K562 (cell line): ENCODE data around the gene MRPL48. TPM values are rescaled to one million over a fixed set of nuclear protein-coding genes. Genes with fewer than 3 reads are reported as not detected.

ENCODE experiments used
- ATAC-seq: fragments of 200-7000 bp; cut with Tn5 transposase; 3 replicates; pipeline ENCODE4 v1.9.1; 2020; ENCODE audit warnings: moderate library complexity
- BruUV-seq: library from RNA; stranded (reverse); fragments of 400-500 nt; replicated peaks from 2 replicates; lab custom pipeline; 2021; lab: Mats Ljungman, UMichigan
- CTCF ChIA-PET: fragments of 300-600 bp; formaldehyde crosslinking; extraction: SDS; loops from one replicate; lab custom pipeline; 2021; ENCODE audit warnings: low intra/inter-chr PET ratio; lab: Yijun Ruan, JAX
- POLR2A ChIA-PET: fragments of 300-600, 350-650 bp; sonication (Branson Sonifier 250); formaldehyde crosslinking; extraction: SDS; loops from one replicate; lab custom pipeline; 2021; ENCODE audit warnings: antibody characterized with exemption, inconsistent platforms; lab: Yijun Ruan, JAX
- DNase-seq, 4 experiments: peaks; one replicate each; pipeline versions ENCODE4 v3.0.0 to v3.0.0-alpha.2; 2011 to 2018; ENCODE audit warnings: low spot score in 3 of 4, mixed read lengths in 3 of 4; ENCODE audit errors: extremely low read depth in 1 of 4
- FAIRE-seq: peaks from 2 replicates; lab custom pipeline; 2011; peaks lifted over from hg19 to GRCh38; lab: Jason Lieb, UNC
- H2AFZ ChIP-seq: 2 replicates; pipeline ENCODE4 v1.6.0; 2011; ENCODE audit warnings: low read depth, low read length, control low read depth, inconsistent platforms
- H3K27ac ChIP-seq: fragments of 200-600 bp; 3 replicates; pipeline ENCODE4 v1.8.0; 2011; ENCODE audit warnings: low read depth, mild to moderate bottlenecking, control low read depth, inconsistent platforms, low read length, moderate library complexity, mixed read lengths; ENCODE audit errors: extremely low read depth
- H3K27me3 ChIP-seq, 2 experiments: fragments of 300-600 bp in 1 of 2; 2 replicates in 1 of 2; 3 replicates in 1 of 2; pipeline versions ENCODE4 v1.6.0 to v1.8.0; 2011; ENCODE audit warnings: inconsistent platforms in 2 of 2, low read length in 2 of 2, mild to moderate bottlenecking in 1 of 2, mixed read lengths in 1 of 2, moderate library complexity in 1 of 2; ENCODE audit not compliant: control insufficient read depth in 2 of 2, insufficient read depth in 2 of 2
- H3K36me3 ChIP-seq: fragments of 300-600 bp; 3 replicates; pipeline ENCODE4 v1.8.0; 2011; ENCODE audit warnings: mild to moderate bottlenecking, low read length, inconsistent platforms; ENCODE audit not compliant: control insufficient read depth, insufficient read depth
- H3K4me1 ChIP-seq, 2 experiments: fragments of 200-600 bp in 1 of 2; replicated peaks in 1 of 2; 2 replicates in 1 of 2; 3 replicates in 1 of 2; pipeline versions ENCODE4 v1.5.1 to v1.8.0; 2011; ENCODE audit warnings: inconsistent platforms in 2 of 2, low read length in 2 of 2, mild to moderate bottlenecking in 1 of 2, mixed read lengths in 1 of 2, moderate library complexity in 1 of 2; ENCODE audit not compliant: control insufficient read depth in 2 of 2, insufficient read depth in 2 of 2
- H3K4me2 ChIP-seq: 2 replicates; pipeline ENCODE4 v1.6.1; 2011; ENCODE audit warnings: low read length, control low read depth, inconsistent platforms, mixed read lengths; ENCODE audit not compliant: insufficient read depth
- H3K4me3 ChIP-seq: fragments of 200-600 bp; sonication (generic), shearing (Covaris generic); 2 replicates; pipeline ENCODE4 v1.5.1; 2016; ENCODE audit warnings: control low read depth, inconsistent platforms
- H3K79me2 ChIP-seq: fragments of 200-600 bp; 3 replicates; pipeline ENCODE4 v1.8.0; 2011; ENCODE audit warnings: low read length, inconsistent platforms; ENCODE audit not compliant: control insufficient read depth, insufficient read depth
- H3K9ac ChIP-seq, 2 experiments: 2 replicates each; pipeline versions ENCODE4 v1.6.0 to v1.6.1; 2011; ENCODE audit warnings: low read depth in 2 of 2, low read length in 2 of 2, control low read depth in 1 of 2, inconsistent platforms in 1 of 2, mild to moderate bottlenecking in 1 of 2, mixed read lengths in 1 of 2; ENCODE audit not compliant: insufficient read depth in 1 of 2
- H3K9me1 ChIP-seq: one replicate; pipeline ENCODE4 v1.6.0; 2011; ENCODE audit warnings: inconsistent platforms, mild to moderate bottlenecking, low read length, moderate library complexity; ENCODE audit not compliant: control insufficient read depth, insufficient read depth
- H3K9me3 ChIP-seq: replicated peaks from 2 replicates; pipeline ENCODE4 v1.5.1; 2011; ENCODE audit warnings: low read depth, low read length, inconsistent platforms; ENCODE audit not compliant: control insufficient read depth, insufficient read depth
- H4K20me1 ChIP-seq: replicated peaks from 2 replicates; pipeline ENCODE4 v1.6.1; 2011; ENCODE audit warnings: low read length, inconsistent platforms, mixed read lengths; ENCODE audit not compliant: control insufficient read depth, insufficient read depth
- DLX4 ChIP-seq: fragments of 250-450 bp; sonication (Bioruptor Pico); IDR thresholded peaks from 2 replicates; pipeline ENCODE4 v1.6.1; 2021; ENCODE audit warnings: mild to moderate bottlenecking
- GATA2 ChIP-seq: sonication (generic); formaldehyde crosslinking; IDR thresholded peaks from 2 replicates; pipeline ENCODE4 v1.4.0; 2020; ENCODE audit warnings: mild to moderate bottlenecking, missing genetic modification reagents
- HNRNPUL1 ChIP-seq: fragments of 200-400 bp; formaldehyde crosslinking; IDR thresholded peaks from 2 replicates; pipeline ENCODE4 v1.6.1; 2017; ENCODE audit warnings: low read length
- JUND ChIP-seq, 2 experiments: IDR thresholded peaks; 2 replicates in 1 of 2; 3 replicates in 1 of 2; pipeline ENCODE4 v1.6.1; 2011; ENCODE audit warnings: borderline replicate concordance in 2 of 2, low read depth in 2 of 2, low read length in 2 of 2, improper control_type of control experiment in 1 of 2, missing biosample characterization in 1 of 2, missing genetic modification characterization in 1 of 2, missing genetic modification reagents in 1 of 2
- NR2F6 ChIP-seq: fragments of 450-650 bp; formaldehyde crosslinking; IDR thresholded peaks from 2 replicates; pipeline ENCODE4 v1.4.0; 2020; ENCODE audit warnings: mild to moderate bottlenecking
- PATZ1 ChIP-seq: fragments of 250-450 bp; sonication (Bioruptor Pico); IDR thresholded peaks from 2 replicates; pipeline ENCODE4 v1.5.0; 2020; ENCODE audit warnings: mild to moderate bottlenecking, borderline replicate concordance
- PURB ChIP-seq: sonication (generic); formaldehyde crosslinking; IDR thresholded peaks from 2 replicates; pipeline ENCODE4 v1.9.0; 2021; ENCODE audit warnings: low read depth, mild to moderate bottlenecking, missing genetic modification reagents
- TEAD1 ChIP-seq, 2 experiments: fragments of 450-650 bp in 1 of 2; sonication (generic) in 1 of 2; formaldehyde crosslinking; IDR thresholded peaks; 2 replicates each; pipeline versions ENCODE4 v1.4.0 to v1.8.0; 2020 to 2022; ENCODE audit warnings: mild to moderate bottlenecking in 2 of 2, missing genetic modification reagents in 1 of 2
- YY1 ChIP-seq, 3 experiments: IDR thresholded peaks; 2 replicates each; pipeline ENCODE4 v1.6.1; 2011; ENCODE audit warnings: low read length in 2 of 3, mild to moderate bottlenecking in 2 of 3, moderate library complexity in 2 of 3, borderline replicate concordance in 1 of 3, control low read depth in 1 of 3, low read depth in 1 of 3; ENCODE audit not compliant: insufficient read depth in 3 of 3, insufficient replicate concordance in 2 of 3, control insufficient read depth in 1 of 3, insufficient read length in 1 of 3; ENCODE audit errors: extremely low read depth in 1 of 3
- ZBTB2 ChIP-seq: fragments of 450-650 bp; IDR thresholded peaks from 2 replicates; pipeline ENCODE4 v1.6.1; 2016; ENCODE audit warnings: antibody characterized with exemption
- WGBS: fragments of 100-300 bp; shearing (Covaris generic); methylation state at CpG from one replicate; pipeline ENCODE4 v1.1.6; 2016; ENCODE audit warnings: low coverage, mixed read lengths; ENCODE audit not compliant: insufficient coverage; ENCODE audit errors: missing lambda C conversion rate; 5-methylcytosine and 5-hydroxymethylcytosine counted together
- in situ Hi-C: fragments of 300-500 bp; cut with MboI; formaldehyde crosslinking; loops from 4 replicates; pipeline ENCODE4 v1.15.0; 2018; ENCODE audit warnings: inconsistent platforms, mixed read lengths
- intact Hi-C: fragments of 100-400 bp; cut with micrococcal nuclease; formaldehyde crosslinking; loops from 2 replicates; pipeline ENCODE4 v1.14.2; 2022
- polyA plus RNA-seq, 8 experiments: library from polyadenylated mRNA; depleted of rRNA in 4 of 8; stranded (reverse) in 5 of 8; unstranded in 3 of 8; fragments of >200 nt; fragmentation: Nextera tagmentation in 2 of 8; fragmentation: Illumina TruSeq in 1 of 8; extraction: Ambion mirVana in 2 of 8; extraction: Trizol in 1 of 8; gene quantifications; 2 replicates each; pipeline versions ENCODE4 v1.2.1 to v1.2.3, GENCODE V29; 2011 to 2014; ENCODE audit warnings: inconsistent platforms in 1 of 8, missing spikeins in 1 of 8
- total RNA-seq, 7 experiments: library from RNA; depleted of rRNA in 6 of 7; stranded (reverse); fragments of >200 nt in 6 of 7; fragmentation: Illumina TruSeq in 2 of 7; extraction: Trizol in 2 of 7; gene quantifications; 2 replicates each; pipeline versions ENCODE4 v1.2.1 to v1.2.3, GENCODE V29; 2011 to 2021; ENCODE audit warnings: low replicate concordance in 1 of 7
- TF ChIP-seq, protein P1 (sequence below): fragments of 250-450 bp; sonication (Bioruptor Pico); IDR thresholded peaks from 2 replicates; pipeline ENCODE4 v1.8.0; 2021; ENCODE audit warnings: moderate library complexity, mild to moderate bottlenecking, inconsistent platforms

MRPL48 gene
- total and polyA plus RNA-seq, 9 of the 15 experiments (the other 6 are each of a cell fraction or from before 2014, with no cell fraction given) = 66.0 to 237 (median 104) TPM

DNA sequence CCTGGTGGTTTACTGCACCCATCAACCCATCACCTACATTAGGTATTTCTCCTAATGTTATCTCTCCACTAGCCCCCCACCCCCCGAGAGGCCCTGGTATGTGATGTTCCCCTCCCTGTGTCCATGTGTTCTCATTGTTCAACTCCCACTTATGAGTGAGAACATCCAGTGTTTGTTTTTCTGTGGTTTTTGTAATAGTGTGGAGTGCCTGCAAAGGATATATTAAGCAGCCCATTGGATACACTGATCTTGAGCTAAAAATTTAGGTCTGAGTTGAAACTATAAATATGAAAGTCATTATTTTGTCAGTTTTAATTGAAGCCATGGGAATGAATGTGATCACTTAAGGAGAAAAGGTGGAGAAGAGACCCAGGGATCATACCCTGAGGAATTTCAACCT is 23.0 kb downstream of the MRPL48 start:
- no peaks in the 10 kb centered on the region for H4K20me1 ChIP-seq

More for the DNA sequence above, 23.0 kb downstream of the MRPL48 start:
- H3K79me2 ChIP-seq = no peaks in the 10 kb centered on the region
- no peaks in the 10 kb centered on the region for H3K27me3 ChIP-seq
- no peak overlapping the region for H3K4me2 ChIP-seq
- no peak overlapping the region for H3K9ac ChIP-seq
- no peak overlapping the region for H3K4me3 ChIP-seq
- H3K4me1 ChIP-seq = 0 out of 5 replicates have a peak, but pooled peaks cover 0 to 3% of the 10 kb centered on the region in 2 experiments
- DNase-seq (no peak), FAIRE-seq (no peak), ATAC-seq (no peak)
- intact Hi-C loops (no loop called here), in situ Hi-C loops (no loop called here)
- H3K36me3 ChIP-seq = peaks cover 16% of the 10 kb centered on the region; the same call in 2 of the 3 replicates
- 67% methylated on average over 1 of the region's 1 CpG for WGBS
- H2AFZ ChIP-seq = no peak overlapping the region
- no peak overlapping the region for H3K27ac ChIP-seq
- no peaks in the 10 kb centered on the region for H3K9me1 ChIP-seq
- ChIA-PET POLR2A (interaction anchor here (0.7 kb wide), 1 partner anchor 8 kb away, joined by 3 read pairs; no protein-coding TSS in a partner anchor), CTCF (no interaction called here)
- H3K9me3 ChIP-seq = no peaks in the 10 kb centered on the region
- no peak for TF ChIP-seq YY1 (IDR thresholded peaks at IDR 0.05; ENCODE audit: borderline replicate concordance in 1 of 3, control insufficient read depth in 1 of 3, extremely low read depth in 1 of 3, insufficient read depth in 3 of 3, insufficient read length in 1 of 3, insufficient replicate concordance in 2 of 3, low read depth in 1 of 3, low read length in 2 of 3)
- TF ChIP-seq HNRNPUL1 = no peak
- no peak for TF ChIP-seq GATA2 (CRISPR knock-in tag)
- no peak for TF ChIP-seq NR2F6 (CRISPR knock-in tag)
- TF ChIP-seq, protein P1, sequence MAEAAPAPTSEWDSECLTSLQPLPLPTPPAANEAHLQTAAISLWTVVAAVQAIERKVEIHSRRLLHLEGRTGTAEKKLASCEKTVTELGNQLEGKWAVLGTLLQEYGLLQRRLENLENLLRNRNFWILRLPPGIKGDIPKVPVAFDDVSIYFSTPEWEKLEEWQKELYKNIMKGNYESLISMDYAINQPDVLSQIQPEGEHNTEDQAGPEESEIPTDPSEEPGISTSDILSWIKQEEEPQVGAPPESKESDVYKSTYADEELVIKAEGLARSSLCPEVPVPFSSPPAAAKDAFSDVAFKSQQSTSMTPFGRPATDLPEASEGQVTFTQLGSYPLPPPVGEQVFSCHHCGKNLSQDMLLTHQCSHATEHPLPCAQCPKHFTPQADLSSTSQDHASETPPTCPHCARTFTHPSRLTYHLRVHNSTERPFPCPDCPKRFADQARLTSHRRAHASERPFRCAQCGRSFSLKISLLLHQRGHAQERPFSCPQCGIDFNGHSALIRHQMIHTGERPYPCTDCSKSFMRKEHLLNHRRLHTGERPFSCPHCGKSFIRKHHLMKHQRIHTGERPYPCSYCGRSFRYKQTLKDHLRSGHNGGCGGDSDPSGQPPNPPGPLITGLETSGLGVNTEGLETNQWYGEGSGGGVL (CRISPR knock-in tag) = no peak
- no peak for TF ChIP-seq ZBTB2
- no peak for TF ChIP-seq TEAD1 (CRISPR knock-in tag; IDR thresholded peaks at IDR 0.05)
- TF ChIP-seq PATZ1 (CRISPR knock-in tag) = no peak
- no peak for TF ChIP-seq DLX4
- TF ChIP-seq PURB (CRISPR knock-in tag) = no peak
- TF ChIP-seq JUND (IDR thresholded peaks at IDR 0.05; ENCODE audit: borderline replicate concordance, low read depth, low read length) = no peak
- no peak for TF ChIP-seq JUND (tag; IDR thresholded peaks at IDR 0.05; ENCODE audit: borderline replicate concordance, low read depth, low read length)
- no TSS peak for BruUV-seq
